ENCODE results near the gene RIMS3. TPM values are rescaled to one million over a fixed set of nuclear protein-coding genes. Genes with fewer than 3 reads are reported as not detected.

Gene RIMS3
- total RNA-seq, 1 experiment from 2014 or later, result 9.0 TPM

- CTCF ChIA-PET, result interaction anchor here (0.6 to 1.5 kb wide), 14 partner anchors 11 to 525 kb away, joined by 3 to 16 read pairs (median 4); partner anchors contain the start of genes NFYC and ZNF684
- H3K9ac ChIP-seq (ENCODE audit: low read length), result no peak overlapping the region
- no peaks in the 10 kb centered on the region for H3K36me3 ChIP-seq (ENCODE audit: control insufficient read depth in 1 of 2, insufficient read depth in 2 of 2, low read length in 2 of 2)
- TF ChIP-seq FOSL1 (IDR thresholded peaks at IDR 0.05; ENCODE audit: low read depth) (no peak), REST (IDR thresholded peaks at IDR 0.05; ENCODE audit: low read depth) (no peak), RAD21 (IDR thresholded peaks at IDR 0.05; ENCODE audit: low read depth) (peak; percentile 83)
- TF ChIP-seq, protein P1, sequence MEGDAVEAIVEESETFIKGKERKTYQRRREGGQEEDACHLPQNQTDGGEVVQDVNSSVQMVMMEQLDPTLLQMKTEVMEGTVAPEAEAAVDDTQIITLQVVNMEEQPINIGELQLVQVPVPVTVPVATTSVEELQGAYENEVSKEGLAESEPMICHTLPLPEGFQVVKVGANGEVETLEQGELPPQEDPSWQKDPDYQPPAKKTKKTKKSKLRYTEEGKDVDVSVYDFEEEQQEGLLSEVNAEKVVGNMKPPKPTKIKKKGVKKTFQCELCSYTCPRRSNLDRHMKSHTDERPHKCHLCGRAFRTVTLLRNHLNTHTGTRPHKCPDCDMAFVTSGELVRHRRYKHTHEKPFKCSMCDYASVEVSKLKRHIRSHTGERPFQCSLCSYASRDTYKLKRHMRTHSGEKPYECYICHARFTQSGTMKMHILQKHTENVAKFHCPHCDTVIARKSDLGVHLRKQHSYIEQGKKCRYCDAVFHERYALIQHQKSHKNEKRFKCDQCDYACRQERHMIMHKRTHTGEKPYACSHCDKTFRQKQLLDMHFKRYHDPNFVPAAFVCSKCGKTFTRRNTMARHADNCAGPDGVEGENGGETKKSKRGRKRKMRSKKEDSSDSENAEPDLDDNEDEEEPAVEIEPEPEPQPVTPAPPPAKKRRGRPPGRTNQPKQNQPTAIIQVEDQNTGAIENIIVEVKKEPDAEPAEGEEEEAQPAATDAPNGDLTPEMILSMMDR (IDR thresholded peaks at IDR 0.05 in 2 of 3, conservative IDR thresholded peaks at IDR 0.05 in 1 of 3; ENCODE audit: borderline replicate concordance in 1 of 3, insufficient read depth in 1 of 3, low read depth in 2 of 3, low read length in 2 of 3), result peak; percentile 84 to 94 (median 87)
- POLR2A ChIA-PET, result interaction anchor here (1.0 to 2.3 kb wide), 2 partner anchors 10 to 22 kb away, joined by 3 to 10 read pairs; partner anchors contain the start of gene NFYC
- ATAC-seq (peak; percentile 61), DNase-seq (ENCODE audit: low read depth, low spot score) (peak; percentile 61)
- H4K20me1 ChIP-seq (ENCODE audit: insufficient read depth), result no peaks in the 10 kb centered on the region
- peak overlapping the region; percentile 24 to 25; a peak in 3 of 4 replicates for H3K4me3 ChIP-seq (replicated peaks in 1 of 2; ENCODE audit: low read depth in 1 of 2, low read length in 2 of 2)
- H3K4me1 ChIP-seq (ENCODE audit: control insufficient read depth in 1 of 2, insufficient read depth in 2 of 2, low read length in 2 of 2), result peaks cover 6 to 23% of the 10 kb centered on the region in 2 experiments
- H3K9me2 ChIP-seq (ENCODE audit: insufficient read depth), result no peaks in the 10 kb centered on the region
- H3K4me2 ChIP-seq (ENCODE audit: low read length), result peak overlapping the region; percentile 68
- H3K79me2 ChIP-seq (ENCODE audit: insufficient read depth, low read length), result no peaks in the 10 kb centered on the region
- H2AFZ ChIP-seq (ENCODE audit: low read depth, low read length, poor library complexity, severe bottlenecking), result peak overlapping the region; percentile 77
- H3K27ac ChIP-seq (ENCODE audit: low read depth, low read length), result no peak overlapping the region
- no peaks in the 10 kb centered on the region for H3K9me3 ChIP-seq (ENCODE audit: control insufficient read depth in 1 of 2, insufficient read depth in 1 of 2, low read depth in 1 of 2, low read length in 2 of 2)
- RAD21 ChIA-PET (ENCODE audit: low non-redundant PET in 1 of 2, low total read pairs in 2 of 2, uncharacterized antibody in 2 of 2, unreplicated experiment in 2 of 2), result interaction anchor here in 1 of 2 experiments (1.2 kb wide), 1 partner anchor 22 kb away, joined by 4 read pairs; the partner anchor contains the start of gene NFYC
- no peaks in the 10 kb centered on the region for H3K27me3 ChIP-seq (ENCODE audit: insufficient read depth, low read length)
- intact Hi-C loops (cut with micrococcal nuclease), result loop anchor here (1.0 to 5.0 kb wide), 3 partner anchors 39 to 137 kb away; partner anchors contain the start of gene ZNF684
- BruUV-seq (replicated peaks), result no TSS peak
Observed at GRCh38 chr1:40668769-40669525, 3.5 kb upstream of the RIMS3 start.

Measured in HCT116 (cell line).